Activated T-cell treated with anti-CD3 and anti-CD28 coated beads for 24 hours (primary cell): Measurements from ENCODE around the gene GOLGA8B.
"Not testable (repeated sequence)": the region's sequence is repeated elsewhere in the genome, so short reads cannot be mapped to it uniquely, and the experiment has no call there.

Experiments
- DNase-seq: peaks from one replicate; pipeline ENCODE4 v3.0.0-alpha.2; 2020; ENCODE audit warnings: low read depth

GOLGA8B gene

GRCh38 chr15:34598799-34599585 is 15.5 kb upstream of the GOLGA8B start:
- DNase-seq = no peak

GRCh38 chr15:34597316-34597715 is 13.9 kb upstream of the GOLGA8B start:
- DNase-seq = no peak

DNA sequence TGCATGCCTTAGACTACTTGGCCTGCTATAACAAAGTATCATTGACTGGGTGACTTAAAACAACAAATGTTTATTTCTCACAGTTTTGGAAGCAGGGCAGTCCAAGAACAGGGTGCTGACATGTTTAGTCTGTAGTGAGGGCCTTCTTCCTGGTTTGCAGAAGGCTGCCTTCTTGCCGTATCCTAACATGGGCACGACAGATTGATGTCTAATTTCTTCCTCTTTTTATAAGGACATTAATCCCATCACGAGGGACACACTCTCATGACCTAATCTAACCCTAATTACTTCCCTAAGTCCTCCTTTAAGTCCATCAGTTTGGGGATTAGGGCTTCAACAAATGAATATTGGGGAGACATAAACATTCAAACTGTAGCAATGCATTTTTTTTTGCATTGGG is 10.9 kb upstream of the GOLGA8B start:
- no peak for DNase-seq

DNA sequence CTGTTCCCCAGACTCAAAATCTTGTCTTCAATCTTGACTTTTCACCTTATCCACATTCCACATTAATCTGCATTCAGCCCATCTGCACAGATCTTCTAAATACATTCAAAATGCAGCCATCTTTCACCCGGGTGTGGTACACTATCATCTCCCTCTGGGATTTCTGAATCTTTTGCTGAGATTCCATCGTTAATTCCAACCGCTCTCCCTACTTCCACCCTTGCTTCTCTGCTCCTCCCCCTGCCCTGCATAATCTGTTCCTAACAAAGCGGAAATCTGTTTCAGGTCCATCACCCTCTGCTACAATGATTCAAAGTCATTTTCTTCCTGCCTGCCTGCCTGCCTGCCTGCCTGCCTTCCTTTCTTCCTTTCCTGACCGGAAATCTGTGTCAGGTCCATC is 7.9 kb upstream of the GOLGA8B start:
- no peak for DNase-seq

- peak; percentile 53 for DNase-seq
Measured at GRCh38 chr15:34588046-34588674, 4.7 kb upstream of the GOLGA8B start.

GRCh38 chr15:34585966-34586365 is 2.5 kb upstream of the GOLGA8B start:
- not testable (repeated sequence) for DNase-seq

DNA sequence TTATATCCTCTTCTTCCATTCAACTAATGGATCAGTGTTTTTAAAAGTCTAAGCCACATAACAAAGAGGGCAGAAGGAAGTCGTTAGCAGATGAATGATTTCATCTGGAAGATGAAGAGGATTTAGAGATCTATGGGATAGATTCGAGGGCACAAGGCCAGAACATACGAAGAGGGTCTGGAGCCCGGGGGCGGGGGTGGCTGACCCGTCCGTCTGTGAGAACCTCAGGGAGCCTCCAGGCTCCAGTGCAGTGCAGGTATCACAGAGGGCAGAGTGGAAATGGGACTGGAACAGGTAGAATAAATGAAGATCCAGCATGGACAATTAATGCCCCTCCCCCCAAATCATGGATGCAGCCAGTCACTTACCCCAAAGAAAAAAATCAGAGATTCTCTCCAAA is 1.5 kb upstream of the GOLGA8B start:
- no peak for DNase-seq

DNA sequence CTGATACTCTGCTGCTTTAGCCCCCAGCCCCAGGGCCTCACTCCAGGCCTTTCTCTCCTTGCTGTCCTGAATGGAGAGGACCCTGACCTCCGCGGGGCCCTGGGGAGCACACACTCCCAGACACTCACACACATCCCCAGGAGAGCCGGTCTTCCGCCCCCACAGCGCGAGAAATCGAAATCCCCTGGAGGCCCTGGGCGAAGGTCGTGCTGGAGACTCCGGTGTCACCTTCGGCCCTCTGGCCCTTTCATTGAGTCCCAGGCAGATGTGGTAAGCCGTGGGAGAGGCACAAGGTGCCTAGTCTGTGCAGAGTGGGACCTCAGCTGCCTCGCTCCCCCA is 848 bp upstream of the GOLGA8B start:
- no peak for DNase-seq

DNA sequence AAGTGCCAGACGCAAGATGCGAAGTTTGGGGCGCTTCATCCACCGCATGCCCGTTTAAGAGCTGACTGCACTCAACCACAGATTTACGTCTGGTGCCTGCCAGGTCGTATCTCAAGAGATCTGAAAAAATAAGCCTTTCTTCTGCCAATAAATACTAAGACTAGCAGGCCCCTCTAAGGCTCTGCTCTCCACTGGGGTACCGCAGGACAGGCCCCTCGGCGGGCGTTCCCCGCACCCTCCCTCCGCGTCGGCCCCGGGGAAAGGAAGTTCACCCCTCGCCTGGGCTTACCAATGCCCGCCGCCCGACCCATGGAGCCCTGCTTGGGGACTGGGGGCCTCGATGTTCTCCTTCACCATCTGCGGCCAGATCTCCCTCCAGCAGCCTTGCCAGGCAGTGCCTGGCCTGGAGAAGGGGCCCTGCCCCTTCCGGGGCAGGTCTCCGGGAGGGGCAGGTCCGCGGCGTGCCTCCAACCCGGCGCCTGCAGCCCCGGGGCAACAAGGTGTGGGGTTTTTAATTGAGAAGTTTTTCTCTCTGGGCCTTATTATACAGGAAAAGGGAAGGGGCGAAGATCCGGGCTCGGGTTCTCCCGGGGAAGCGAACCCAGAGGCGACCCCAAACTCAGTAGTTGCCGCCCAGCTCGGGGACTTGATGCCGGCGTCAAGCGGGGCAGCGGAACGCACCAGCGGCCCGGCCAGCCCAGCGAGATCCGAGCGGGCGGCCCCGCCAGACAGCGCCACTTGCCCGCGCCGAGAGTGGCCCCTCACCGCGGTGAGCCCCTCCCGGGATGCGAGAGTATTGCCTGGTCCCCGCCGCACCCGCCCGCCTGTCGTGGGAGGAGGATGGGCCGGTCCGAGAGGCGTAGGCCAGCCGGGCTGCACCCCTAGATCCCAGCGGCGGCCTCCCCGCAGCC is 735 bp downstream of the GOLGA8B start:
- DNase-seq = no peak

DNA sequence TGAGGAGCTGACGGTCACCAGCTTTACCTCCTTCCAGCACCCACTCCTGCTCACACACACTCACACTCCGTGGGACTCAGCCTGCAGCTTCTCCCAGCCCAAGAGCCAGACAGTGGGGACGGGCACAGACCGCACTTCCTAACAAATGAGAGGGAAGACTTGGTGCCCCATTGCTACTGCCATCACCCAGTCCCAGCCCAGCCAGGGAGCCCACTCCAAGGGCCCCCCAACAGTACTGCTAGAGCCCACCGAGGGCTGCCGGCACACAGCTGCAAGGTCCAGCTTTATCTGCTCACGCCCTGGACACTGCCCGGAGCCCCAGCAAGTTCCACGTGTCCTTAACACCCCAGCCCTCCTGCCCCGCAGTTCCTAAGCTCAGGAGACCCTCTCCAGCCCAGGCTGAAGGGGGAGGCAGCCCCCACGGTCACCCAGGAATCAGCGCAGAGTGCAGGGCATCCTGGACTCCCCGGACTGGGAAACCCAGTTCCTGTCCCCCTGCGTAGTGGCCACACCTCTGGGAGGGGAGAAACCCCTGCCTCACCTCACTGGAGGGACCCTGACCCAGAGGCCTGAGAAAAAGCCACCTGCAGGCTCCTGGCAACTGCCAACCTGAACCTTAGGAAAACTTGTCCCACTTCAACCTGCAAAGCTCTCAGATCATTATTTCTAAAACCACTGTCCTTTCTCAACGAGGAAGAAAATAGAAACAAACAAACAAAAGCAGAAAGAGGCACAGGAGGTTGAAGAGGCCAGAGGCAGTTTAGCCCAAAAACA is 1.6 kb downstream of the GOLGA8B start:
- not testable (repeated sequence) for DNase-seq

DNA sequence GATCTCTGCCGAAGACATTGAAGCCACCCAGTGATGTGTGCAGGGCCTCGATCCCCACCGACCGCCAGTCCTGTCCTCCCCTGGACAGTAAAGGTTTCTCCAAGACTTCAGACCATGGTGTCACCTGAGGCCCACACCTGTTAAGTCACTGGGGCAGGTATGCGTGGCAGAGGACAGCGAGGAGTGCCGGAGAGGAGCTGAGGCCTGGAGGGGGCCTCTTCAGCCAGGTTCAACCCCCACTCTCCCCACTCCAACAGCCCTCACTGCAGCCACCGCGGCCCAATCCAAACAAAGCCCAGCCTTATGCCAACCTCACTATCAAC is 2.4 kb downstream of the GOLGA8B start:
- DNase-seq = no peak

- DNase-seq = not testable (repeated sequence)
Measured at GRCh38 chr15:34580251-34581042, 3.0 kb downstream of the GOLGA8B start.

- DNase-seq = no peak
Measured at GRCh38 chr15:34578283-34578674, 5.2 kb downstream of the GOLGA8B start.

- DNase-seq = not testable (repeated sequence)
Measured at GRCh38 chr15:34577658-34578282, 5.7 kb downstream of the GOLGA8B start.

DNA sequence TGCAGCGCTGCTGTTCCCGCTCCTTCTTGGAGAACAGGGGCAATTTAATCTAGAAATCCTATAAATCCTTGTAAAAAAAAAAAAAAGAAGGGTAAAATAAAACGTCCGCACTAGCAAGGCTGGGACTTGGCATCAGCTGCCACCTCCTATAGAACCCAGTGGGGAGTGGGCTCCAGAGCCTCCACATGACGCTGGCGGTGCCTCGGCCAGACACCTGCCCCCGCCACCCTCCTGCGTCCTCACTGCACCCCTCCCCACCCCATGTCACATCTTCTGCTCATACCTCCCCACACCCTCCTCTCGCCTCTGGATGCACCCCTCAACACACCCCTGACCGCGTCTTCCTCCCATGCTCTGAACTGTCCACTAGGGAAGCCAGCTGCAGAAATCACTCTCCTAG is 8.4 kb downstream of the GOLGA8B start:
- DNase-seq = not testable (repeated sequence)

- not testable (repeated sequence) for DNase-seq
Measured at GRCh38 chr15:34572921-34573320, 10.5 kb downstream of the GOLGA8B start.

- DNase-seq = not testable (repeated sequence)
Measured at GRCh38 chr15:34572019-34572641, 11.3 kb downstream of the GOLGA8B start.

DNA sequence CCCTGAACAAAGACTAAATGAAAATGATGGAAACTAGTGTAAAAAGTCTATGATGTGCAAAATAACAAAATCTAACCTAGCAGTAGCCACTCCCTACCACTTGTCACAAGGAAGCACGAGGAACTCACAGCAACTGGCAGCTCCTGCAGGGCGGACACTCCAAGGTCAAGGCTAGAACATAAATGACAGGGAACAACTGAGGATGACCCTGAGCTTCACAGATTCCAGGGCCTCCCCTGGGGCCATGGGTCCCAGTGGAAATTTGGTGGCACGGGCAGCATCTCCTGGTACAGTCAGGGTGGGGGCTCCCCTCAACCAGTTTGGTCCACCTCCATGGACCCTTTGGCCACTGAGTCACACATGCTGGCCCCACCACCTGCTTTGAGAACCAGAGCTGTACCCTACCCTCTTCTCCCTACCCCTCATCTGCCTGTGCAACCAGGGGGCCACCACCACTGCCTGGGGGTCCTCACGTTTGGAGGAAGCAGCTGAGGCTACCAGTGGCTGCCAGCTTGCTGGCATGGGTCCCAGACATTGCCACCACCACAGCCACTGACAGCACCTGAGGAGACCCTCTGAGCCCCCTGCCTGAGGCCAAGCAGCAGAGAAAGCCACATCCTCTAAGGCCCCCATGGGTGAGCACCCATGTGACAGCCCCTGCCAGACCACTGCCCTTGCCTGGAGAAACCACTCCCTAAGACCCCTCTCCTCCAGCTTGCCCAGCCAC is 13.6 kb downstream of the GOLGA8B start:
- DNase-seq = not testable (repeated sequence)

GRCh38 chr15:34567174-34567573 is 16.3 kb downstream of the GOLGA8B start:
- DNase-seq = not testable (repeated sequence)

DNA sequence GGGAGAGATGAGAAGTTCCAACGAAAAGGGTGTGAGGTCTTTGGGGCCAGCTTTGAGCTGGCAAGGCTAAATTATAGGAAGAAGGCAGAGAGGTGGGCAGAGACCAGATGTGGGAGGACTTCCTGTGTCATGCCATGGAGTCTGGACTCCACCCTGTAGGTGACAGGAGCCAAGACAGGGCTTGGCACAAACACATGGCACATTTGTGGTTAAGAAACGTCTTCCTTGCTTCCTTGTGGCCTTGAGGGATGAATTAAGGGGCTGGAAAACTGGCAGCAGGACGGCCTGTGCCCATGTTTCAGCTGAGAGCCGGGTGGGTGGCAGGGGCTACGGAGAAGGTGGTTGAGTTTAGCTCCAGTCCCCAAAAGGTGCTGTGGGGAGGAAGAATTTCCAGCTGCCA is 18.7 kb downstream of the GOLGA8B start:
- not testable (repeated sequence) for DNase-seq
